GM21619 (cell line): ENCODE data around the gene GPRC5B.

Source experiments
- ATAC-seq: cut with Tn5 transposase; IDR thresholded peaks from one replicate; pipeline ENCODE4 v1.9.1; 2021; ENCODE audit not compliant: unreplicated experiment

GPRC5B gene

GRCh38 chr16:19822533-19822932 lies 62.1 kb downstream of the GPRC5B start:
- ATAC-seq = no peak

GRCh38 chr16:19817875-19818274 lies 66.8 kb downstream of the GPRC5B start:
- no peak for ATAC-seq

GRCh38 chr16:19817122-19817521 lies 67.5 kb downstream of the GPRC5B start:
- no peak for ATAC-seq

- ATAC-seq = no peak
These were observed 69.2 kb downstream of the GPRC5B start for GRCh38 chr16:19815418-19815817.

- no peak for ATAC-seq
These were observed 71.7 kb downstream of the GPRC5B start for GRCh38 chr16:19812986-19813385.

- no peak for ATAC-seq
These were observed 73.6 kb downstream of the GPRC5B start for GRCh38 chr16:19810817-19811731.

- no peak for ATAC-seq
These were observed 75.0 kb downstream of the GPRC5B start for GRCh38 chr16:19809693-19810092.

- no peak for ATAC-seq
These were observed 75.5 kb downstream of the GPRC5B start for GRCh38 chr16:19809121-19809635.

GRCh38 chr16:19808061-19808641 lies 76.5 kb downstream of the GPRC5B start:
- ATAC-seq = peak; percentile 89
